NB4 (cell line): ENCODE data around the gene PRRX2.

ENCODE experiments used
- CTCF ChIP-seq: IDR thresholded peaks from one replicate; pipeline ENCODE4 v1.5.1; 2012; ENCODE audit warnings: low read depth, low read length
- MYC ChIP-seq: IDR thresholded peaks from 2 replicates; pipeline ENCODE4 v1.6.1; 2011; ENCODE audit warnings: low read depth, low read length

DNA sequence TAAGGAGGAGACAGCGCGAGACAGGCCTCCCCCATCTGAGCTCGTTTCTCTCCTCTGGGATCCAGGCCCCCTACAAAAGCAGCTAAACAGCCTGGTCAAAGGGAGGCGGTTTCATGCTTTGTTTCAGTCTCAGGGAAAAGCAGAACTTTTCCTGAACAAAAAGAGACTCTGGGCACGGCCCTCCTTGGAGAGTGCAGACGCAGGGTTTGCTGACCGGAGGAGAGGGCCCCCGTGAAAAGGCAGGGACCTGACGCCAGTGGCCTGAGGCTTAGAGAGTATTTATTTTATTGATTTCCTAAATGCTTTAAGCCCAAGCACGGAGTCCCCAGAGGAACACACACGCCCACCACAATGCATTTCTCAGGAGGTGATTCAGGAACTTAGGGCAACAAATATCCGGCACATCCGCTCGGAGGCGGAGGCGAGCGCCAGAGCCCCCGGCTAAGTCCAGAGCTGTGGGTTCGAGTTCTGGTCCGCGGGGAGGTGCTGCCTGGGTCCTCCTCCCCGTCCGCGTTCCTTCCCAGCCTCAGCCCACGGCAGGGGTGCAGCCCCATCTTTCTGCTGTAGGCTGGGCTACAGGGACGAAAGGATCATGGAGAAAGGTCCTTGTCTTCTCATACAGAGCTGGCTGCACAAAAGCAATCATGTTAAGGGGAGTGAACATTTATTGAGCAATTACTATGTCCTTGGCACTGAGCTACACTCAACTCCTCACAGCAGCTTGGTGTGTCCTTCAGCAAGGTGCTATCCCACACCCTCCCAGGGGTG lies 47.4 kb downstream of the PRRX2 start:
- no peak for TF ChIP-seq CTCF
- no peak for TF ChIP-seq MYC
